Tibial nerve (tissue), 3 donors: Measurements from ENCODE around the gene RPS19.

Source experiments
- POLR2A ChIP-seq, 2 donors: fragments of 450-650 bp; IDR thresholded peaks; one replicate each; pipeline ENCODE4 v1.6.1; 2017; ENCODE audit warnings: antibody characterized with exemption in 2 of 2, mild to moderate bottlenecking in 2 of 2, moderate library complexity in 2 of 2
- TF ChIP-seq, protein P1 (sequence below), 5 experiments: fragments of 200-600 bp in 3 of 5; fragments of 450-650 bp in 2 of 5; sonication (generic) in 3 of 5; IDR thresholded peaks; one replicate each; pipeline ENCODE4 v1.5.1; 2016 to 2019; ENCODE audit warnings: antibody characterized with exemption in 5 of 5, mild to moderate bottlenecking in 3 of 5, moderate library complexity in 2 of 5

DNA sequence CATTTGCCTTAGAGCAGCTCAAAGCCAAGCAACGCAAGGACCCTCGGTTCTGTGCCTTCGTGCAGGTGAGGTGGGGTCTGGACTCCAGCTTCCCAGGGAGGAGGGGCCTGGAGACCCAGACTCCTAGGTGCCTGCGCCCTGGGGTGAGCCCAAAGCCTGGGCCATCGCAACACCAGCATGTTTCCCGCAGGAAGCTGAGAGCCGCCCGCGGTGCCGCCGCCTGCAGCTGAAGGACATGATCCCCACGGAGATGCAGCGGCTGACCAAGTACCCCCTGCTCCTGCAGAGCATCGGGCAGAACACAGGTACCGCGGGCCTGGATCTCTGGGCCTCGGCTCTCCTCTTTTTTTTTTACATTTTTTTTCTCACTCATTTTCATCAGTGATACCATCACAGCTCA is 42.5 kb downstream of the RPS19 start:
- TF ChIP-seq, protein P1, sequence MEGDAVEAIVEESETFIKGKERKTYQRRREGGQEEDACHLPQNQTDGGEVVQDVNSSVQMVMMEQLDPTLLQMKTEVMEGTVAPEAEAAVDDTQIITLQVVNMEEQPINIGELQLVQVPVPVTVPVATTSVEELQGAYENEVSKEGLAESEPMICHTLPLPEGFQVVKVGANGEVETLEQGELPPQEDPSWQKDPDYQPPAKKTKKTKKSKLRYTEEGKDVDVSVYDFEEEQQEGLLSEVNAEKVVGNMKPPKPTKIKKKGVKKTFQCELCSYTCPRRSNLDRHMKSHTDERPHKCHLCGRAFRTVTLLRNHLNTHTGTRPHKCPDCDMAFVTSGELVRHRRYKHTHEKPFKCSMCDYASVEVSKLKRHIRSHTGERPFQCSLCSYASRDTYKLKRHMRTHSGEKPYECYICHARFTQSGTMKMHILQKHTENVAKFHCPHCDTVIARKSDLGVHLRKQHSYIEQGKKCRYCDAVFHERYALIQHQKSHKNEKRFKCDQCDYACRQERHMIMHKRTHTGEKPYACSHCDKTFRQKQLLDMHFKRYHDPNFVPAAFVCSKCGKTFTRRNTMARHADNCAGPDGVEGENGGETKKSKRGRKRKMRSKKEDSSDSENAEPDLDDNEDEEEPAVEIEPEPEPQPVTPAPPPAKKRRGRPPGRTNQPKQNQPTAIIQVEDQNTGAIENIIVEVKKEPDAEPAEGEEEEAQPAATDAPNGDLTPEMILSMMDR (IDR thresholded peaks at IDR 0.05): no peak
- TF ChIP-seq POLR2A (IDR thresholded peaks at IDR 0.05): no peak
